Right lobe of liver (tissue), 6 donors: ENCODE measurements around the gene DELE1. TPM values are rescaled to one million over a fixed set of nuclear protein-coding genes. Genes with fewer than 3 reads are reported as not detected.

ENCODE experiments used
- ATAC-seq, 4 donors: fragments of 200-7000 bp; cut with Tn5 transposase; one replicate each; pipeline ENCODE4 v1.9.1; 2020; ENCODE audit warnings: mild to moderate bottlenecking in 4 of 4, moderate library complexity in 4 of 4
- DNase-seq, 3 donors: peaks; one replicate each; pipeline ENCODE4 v3.0.0-alpha.2; 2020
- H3K27ac ChIP-seq, 3 donors: fragments of 200-600 bp; one replicate each; pipeline ENCODE4 v1.8.0; 2022
- H3K27me3 ChIP-seq, 2 donors: fragments of 200-600 bp; one replicate each; pipeline ENCODE4 v1.8.0; 2022
- H3K36me3 ChIP-seq, 4 donors: fragments of 200-600 bp; sonication (generic) in 1 of 4; one replicate each; pipeline versions ENCODE4 v1.5.1 to v1.8.0; 2017 to 2022; ENCODE audit warnings: control low read depth in 1 of 4
- H3K4me1 ChIP-seq, 4 donors: fragments of 200-600 bp; sonication (generic) in 1 of 4; one replicate each; pipeline versions ENCODE4 v1.5.1 to v1.8.0; 2017 to 2022; ENCODE audit warnings: control low read depth in 1 of 4
- H3K4me3 ChIP-seq, 3 donors: fragments of 200-600 bp; one replicate each; pipeline ENCODE4 v1.8.0; 2022
- H3K9me3 ChIP-seq, 4 donors: fragments of 200-600 bp; sonication (generic) in 1 of 4; one replicate each; pipeline versions ENCODE4 v1.5.1 to v1.8.0; 2017 to 2022; ENCODE audit warnings: control low read depth in 1 of 4
- CTCF ChIP-seq, 4 donors: fragments of 200-600 bp in 3 of 4; fragments of 450-650 bp in 1 of 4; IDR thresholded peaks; one replicate each; pipeline versions ENCODE4 v1.5.1 to v1.8.0; 2016 to 2022; ENCODE audit warnings: antibody characterized with exemption in 4 of 4, mild to moderate bottlenecking in 2 of 4
- POLR2A ChIP-seq: fragments of 450-650 bp; IDR thresholded peaks from one replicate; pipeline ENCODE4 v1.6.1; 2017; ENCODE audit warnings: antibody characterized with exemption, mild to moderate bottlenecking
- WGBS: methylation state at CpG from one replicate; pipeline ENCODE4 v1.1.6; 2018; ENCODE audit warnings: low coverage, low lambda C conversion rate; ENCODE audit not compliant: insufficient coverage; ENCODE audit errors: missing lambda C conversion rate; 5-methylcytosine and 5-hydroxymethylcytosine counted together
- intact Hi-C, 2 donors: fragments of 100-400 bp; cut with DNase I; formaldehyde crosslinking; loops; one replicate each; pipeline versions ENCODE4 v1.11.2 to v1.14.1; 2022
- total RNA-seq, 6 experiments: library from RNA; depleted of rRNA in 2 of 6; stranded (reverse); fragments of >200 nt in 2 of 6; fragmentation: NEBNext Ultra II Directional in 3 of 6; extraction: Animal tissue kit (Norgen Biotek cat#: 25700) in 3 of 6; gene quantifications; one replicate each; pipeline versions ENCODE4 v1.1.0 to v1.2.4, GENCODE V29; 2016 to 2023
- donor health status: DM: no; HTN: yes; CAD: no.
- donor health status: DM: no; HTN: no; CAD: no.
- donor health status: DM: no; HTN: no; CAD: no.
- donor health status: DM: no; HTN: yes; CAD: no.
- donor health status: DM: no; HTN: yes; CAD: no.

Gene DELE1
- total RNA-seq, 6 experiments from 2014 or later = 39.4 to 57.9 (median 43.8) TPM

GRCh38 chr5:141957367-141957996, 33.8 kb downstream of the DELE1 start:
- WGBS = 85% methylated on average over 6 of the region's 16 CpGs
- no peak for DNase-seq
- peak overlapping the region in 1 of 3 donors; percentile 17 for H3K27ac ChIP-seq
- H3K4me3 ChIP-seq = peak overlapping the region; percentile 4 to 33 (median 6)
- no peak for TF ChIP-seq CTCF (IDR thresholded peaks at IDR 0.05)
- intact Hi-C loops = loop anchor here (5.0 kb wide), 2 partner anchors 75 to 260 kb away; no protein-coding TSS in a partner anchor
- H3K9me3 ChIP-seq = no peaks in the 10 kb centered on the region
- no peaks in the 10 kb centered on the region for H3K27me3 ChIP-seq
- H3K36me3 ChIP-seq = no peaks in the 10 kb centered on the region
- ATAC-seq = no peak
- peaks cover 0 to 3% (median 0%) of the 10 kb centered on the region in 4 donors for H3K4me1 ChIP-seq

GRCh38 chr5:141958113-141958512, 34.4 kb downstream of the DELE1 start, which contains the start of gene PCDH12:
Gene PCDH12, minus strand, starts transcription at chr5:141958202. Its CDS starts 351 bp downstream, at chr5:141957851.
- H3K27me3 ChIP-seq = no peaks in the 10 kb centered on the region
- ATAC-seq = peak; percentile 52 to 67 (median 58)
- 18% methylated on average over 2 of the region's 7 CpGs for WGBS
- peak within 1 kb of the TSS; percentile 4 to 33 (median 6) for H3K4me3 ChIP-seq
- no peak for TF ChIP-seq CTCF (IDR thresholded peaks at IDR 0.05)
- no peak for TF ChIP-seq POLR2A
- DNase-seq = peak in 1 of 3 donors; percentile 54
- no peaks in the 10 kb centered on the region for H3K36me3 ChIP-seq
- H3K4me1 ChIP-seq = peaks cover 0 to 3% (median 0%) of the 10 kb centered on the region in 4 donors
- H3K9me3 ChIP-seq = no peaks in the 10 kb centered on the region
- intact Hi-C loops = loop anchor here (5.0 kb wide), 2 partner anchors 76 to 261 kb away; no protein-coding TSS in a partner anchor
- H3K27ac ChIP-seq = peak within 1 kb of the TSS in 1 of 3 donors; percentile 17

GRCh38 chr5:141958546-141959172, 35.0 kb downstream of the DELE1 start:
- Histone ChIP-seq H3K27me3 (no peaks in the 10 kb centered on the region), H3K36me3 (no peaks in the 10 kb centered on the region), H3K9me3 (no peaks in the 10 kb centered on the region), H3K4me1 (peaks cover 0 to 3% (median 0%) of the 10 kb centered on the region in 4 donors), H3K4me3 (no peak overlapping the region), H3K27ac (no peak overlapping the region)
- WGBS = 34% methylated on average over 5 of the region's 8 CpGs
- DNase-seq = no peak
- TF ChIP-seq POLR2A (no peak), CTCF (IDR thresholded peaks at IDR 0.05) (no peak)
- intact Hi-C loops = loop anchor here (5.0 kb wide), 2 partner anchors 76 to 261 kb away; no protein-coding TSS in a partner anchor
- ATAC-seq = peak in 3 of 4 donors; percentile 5 to 27 (median 9)

GRCh38 chr5:141960018-141960417, 36.3 kb downstream of the DELE1 start:
- no peaks in the 10 kb centered on the region for H3K27me3 ChIP-seq
- peak in 2 of 4 donors; percentile 9 to 25 for ATAC-seq
- H3K36me3 ChIP-seq = no peaks in the 10 kb centered on the region
- H3K9me3 ChIP-seq = no peaks in the 10 kb centered on the region
- H3K4me1 ChIP-seq = peaks cover 0 to 3% (median 0%) of the 10 kb centered on the region in 4 donors
- TF ChIP-seq CTCF (IDR thresholded peaks at IDR 0.05) = peak in 3 of 4 donors; percentile 5 to 23 (median 14)
- no peak for TF ChIP-seq POLR2A
- H3K4me3 ChIP-seq = no peak overlapping the region
- no peak overlapping the region for H3K27ac ChIP-seq
- intact Hi-C loops = no loop called here
- WGBS = 58% methylated on average over 10 of the region's 10 CpGs
- no peak for DNase-seq
